ENCODE measurements around the gene PGLYRP1.

DNA sequence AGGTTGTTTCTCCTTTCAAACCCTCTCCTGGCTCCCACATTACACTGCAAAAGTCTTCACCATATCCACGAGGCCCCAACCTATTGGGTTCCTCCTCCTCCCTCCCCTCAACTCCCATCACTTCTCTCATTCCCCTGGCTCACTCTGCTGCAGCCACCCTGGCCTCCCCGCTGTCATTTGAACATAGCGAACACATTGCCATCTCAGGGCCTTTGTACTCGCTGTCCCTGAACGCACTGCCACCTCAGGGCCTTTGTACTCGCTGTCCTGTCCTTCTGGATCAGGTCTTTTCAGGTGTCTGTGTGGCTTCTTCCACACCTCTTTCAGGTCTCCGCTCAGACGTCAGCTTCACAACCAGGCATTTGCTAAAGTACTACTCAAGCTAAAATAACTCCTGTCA is 25.9 kb downstream of the PGLYRP1 start:
- TF ChIP-seq ZNF264 (CRISPR knock-in tag; IDR thresholded peaks at IDR 0.05), result no peak
- no peak for TF ChIP-seq JUN (CRISPR knock-in tag; IDR thresholded peaks at IDR 0.05)
- TF ChIP-seq NR2C2 (CRISPR knock-in tag; IDR thresholded peaks at IDR 0.05; ENCODE audit: borderline replicate concordance), result no peak
- TF ChIP-seq, protein P1, sequence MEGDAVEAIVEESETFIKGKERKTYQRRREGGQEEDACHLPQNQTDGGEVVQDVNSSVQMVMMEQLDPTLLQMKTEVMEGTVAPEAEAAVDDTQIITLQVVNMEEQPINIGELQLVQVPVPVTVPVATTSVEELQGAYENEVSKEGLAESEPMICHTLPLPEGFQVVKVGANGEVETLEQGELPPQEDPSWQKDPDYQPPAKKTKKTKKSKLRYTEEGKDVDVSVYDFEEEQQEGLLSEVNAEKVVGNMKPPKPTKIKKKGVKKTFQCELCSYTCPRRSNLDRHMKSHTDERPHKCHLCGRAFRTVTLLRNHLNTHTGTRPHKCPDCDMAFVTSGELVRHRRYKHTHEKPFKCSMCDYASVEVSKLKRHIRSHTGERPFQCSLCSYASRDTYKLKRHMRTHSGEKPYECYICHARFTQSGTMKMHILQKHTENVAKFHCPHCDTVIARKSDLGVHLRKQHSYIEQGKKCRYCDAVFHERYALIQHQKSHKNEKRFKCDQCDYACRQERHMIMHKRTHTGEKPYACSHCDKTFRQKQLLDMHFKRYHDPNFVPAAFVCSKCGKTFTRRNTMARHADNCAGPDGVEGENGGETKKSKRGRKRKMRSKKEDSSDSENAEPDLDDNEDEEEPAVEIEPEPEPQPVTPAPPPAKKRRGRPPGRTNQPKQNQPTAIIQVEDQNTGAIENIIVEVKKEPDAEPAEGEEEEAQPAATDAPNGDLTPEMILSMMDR (CRISPR knock-in tag; IDR thresholded peaks at IDR 0.05), result no peak

All from HepG2 (cell line).